Measurements from ENCODE around the gene TBC1D22B.

- TF ChIP-seq CTCF (conservative IDR thresholded peaks at IDR 0.05; ENCODE audit: low read length) (no peak), EZH2phosphoT487 (IDR thresholded peaks at IDR 0.05; ENCODE audit: borderline replicate concordance, low read depth, low read length) (no peak)
These were observed 19.2 kb upstream of the TBC1D22B start for GRCh38 chr6:37238381-37238780.
